ENCODE results near the gene PCSK6.

GRCh38 chr15:101388046-101388445 is 101.5 kb downstream of the PCSK6 start:
- TF ChIP-seq, protein P1, sequence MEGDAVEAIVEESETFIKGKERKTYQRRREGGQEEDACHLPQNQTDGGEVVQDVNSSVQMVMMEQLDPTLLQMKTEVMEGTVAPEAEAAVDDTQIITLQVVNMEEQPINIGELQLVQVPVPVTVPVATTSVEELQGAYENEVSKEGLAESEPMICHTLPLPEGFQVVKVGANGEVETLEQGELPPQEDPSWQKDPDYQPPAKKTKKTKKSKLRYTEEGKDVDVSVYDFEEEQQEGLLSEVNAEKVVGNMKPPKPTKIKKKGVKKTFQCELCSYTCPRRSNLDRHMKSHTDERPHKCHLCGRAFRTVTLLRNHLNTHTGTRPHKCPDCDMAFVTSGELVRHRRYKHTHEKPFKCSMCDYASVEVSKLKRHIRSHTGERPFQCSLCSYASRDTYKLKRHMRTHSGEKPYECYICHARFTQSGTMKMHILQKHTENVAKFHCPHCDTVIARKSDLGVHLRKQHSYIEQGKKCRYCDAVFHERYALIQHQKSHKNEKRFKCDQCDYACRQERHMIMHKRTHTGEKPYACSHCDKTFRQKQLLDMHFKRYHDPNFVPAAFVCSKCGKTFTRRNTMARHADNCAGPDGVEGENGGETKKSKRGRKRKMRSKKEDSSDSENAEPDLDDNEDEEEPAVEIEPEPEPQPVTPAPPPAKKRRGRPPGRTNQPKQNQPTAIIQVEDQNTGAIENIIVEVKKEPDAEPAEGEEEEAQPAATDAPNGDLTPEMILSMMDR (IDR thresholded peaks at IDR 0.05): no peak
- TF ChIP-seq POLR2A (IDR thresholded peaks at IDR 0.05): no peak
